GM21390 (cell line): Measurements from ENCODE around the gene NOC2L.

ENCODE experiments used
- ATAC-seq: cut with Tn5 transposase; IDR thresholded peaks from one replicate; pipeline ENCODE4 v1.9.1; 2021; ENCODE audit not compliant: unreplicated experiment

Gene NOC2L

DNA sequence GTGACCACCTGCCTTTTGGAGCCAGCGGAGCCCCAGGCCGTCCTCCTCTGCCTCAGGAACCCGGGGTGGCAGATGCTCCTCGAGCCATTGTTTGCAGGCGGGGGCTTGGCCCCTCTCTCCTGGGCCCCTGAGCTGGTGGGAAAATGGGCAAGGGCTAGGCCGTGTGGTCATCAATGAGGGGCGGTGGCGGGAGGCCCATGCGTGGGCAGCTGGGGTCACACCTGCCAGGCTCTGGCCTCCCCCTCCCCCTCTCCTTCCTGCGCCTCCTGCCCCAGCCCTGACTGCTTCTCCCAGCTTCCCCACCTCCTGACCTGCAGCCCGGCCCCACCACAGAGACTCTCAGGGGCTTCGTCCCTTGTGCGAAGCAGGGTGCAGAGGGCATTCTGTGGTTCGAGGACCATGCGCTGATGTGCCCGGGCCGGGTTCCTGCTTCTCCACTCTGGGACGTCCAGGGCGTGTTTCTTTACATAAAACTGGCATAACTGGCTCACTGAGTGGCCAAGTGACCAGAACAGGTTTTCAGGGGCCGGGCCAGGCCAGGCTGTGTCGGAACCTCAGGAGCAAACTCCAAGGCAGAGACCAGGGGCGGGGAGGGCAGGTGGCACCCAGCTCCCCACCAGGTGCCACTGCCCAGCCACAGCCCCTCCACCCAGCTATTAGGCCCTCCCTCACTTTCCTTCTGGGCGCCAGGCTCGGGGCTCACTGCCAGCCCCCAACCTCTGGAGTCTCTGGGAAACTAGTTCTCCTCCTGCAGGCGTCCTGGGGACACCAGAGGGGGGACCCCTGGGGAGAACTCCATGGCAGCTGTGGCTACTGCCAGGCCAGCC, 26.1 kb downstream of the NOC2L start:
- no peak for ATAC-seq

DNA sequence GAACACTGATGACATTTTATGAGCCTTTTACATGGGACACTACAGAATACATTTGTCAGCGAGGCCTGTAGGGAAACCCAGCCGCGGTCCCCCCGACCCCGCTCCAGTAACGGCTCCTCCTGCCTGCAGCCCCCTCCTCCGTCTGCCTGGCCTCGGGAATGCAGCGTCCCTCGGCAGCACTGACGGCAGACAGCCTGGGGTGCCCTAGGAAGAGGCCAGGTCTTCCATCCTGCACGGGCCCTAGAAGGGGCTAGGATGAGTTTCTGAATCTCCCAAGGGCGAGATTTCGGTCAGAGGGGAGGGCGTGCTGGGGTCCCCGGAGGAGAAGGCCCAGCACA, 26.9 kb downstream of the NOC2L start:
- ATAC-seq: no peak

GRCh38 chr1:931380-932172, 27.5 kb downstream of the NOC2L start:
- ATAC-seq: no peak

DNA sequence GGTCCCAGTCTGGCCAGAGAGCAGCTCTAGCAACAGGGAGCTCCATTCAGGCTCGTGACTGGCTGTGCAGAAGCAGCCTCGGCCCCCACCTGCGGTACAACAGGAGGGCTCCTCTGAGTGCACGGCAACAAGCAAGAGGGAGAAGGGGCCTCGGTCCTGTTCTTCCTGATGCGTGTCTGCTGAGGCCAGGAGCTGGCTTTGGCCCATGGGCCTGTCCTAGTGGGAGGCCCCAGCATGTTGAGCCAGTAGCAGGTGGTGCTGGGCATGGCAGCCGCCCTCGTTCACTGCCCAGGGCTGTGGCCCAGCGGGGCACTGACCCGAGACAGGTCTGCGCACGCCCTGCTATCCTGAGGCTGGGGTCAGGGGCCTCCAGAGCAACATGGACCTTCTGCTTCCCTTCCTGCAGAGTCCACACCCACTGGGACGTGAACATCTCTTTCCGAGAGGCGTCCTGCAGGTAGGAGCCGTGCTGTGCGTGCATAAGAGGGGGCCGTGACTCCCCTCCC, 28.4 kb downstream of the NOC2L start:
- ATAC-seq: no peak

- ATAC-seq: no peak
Measured at GRCh38 chr1:929712-930632, 29.1 kb downstream of the NOC2L start.

- ATAC-seq: no peak
Measured at GRCh38 chr1:928825-929661, 30.0 kb downstream of the NOC2L start.

- no peak for ATAC-seq
Measured at GRCh38 chr1:927748-928147, 31.3 kb downstream of the NOC2L start.

DNA sequence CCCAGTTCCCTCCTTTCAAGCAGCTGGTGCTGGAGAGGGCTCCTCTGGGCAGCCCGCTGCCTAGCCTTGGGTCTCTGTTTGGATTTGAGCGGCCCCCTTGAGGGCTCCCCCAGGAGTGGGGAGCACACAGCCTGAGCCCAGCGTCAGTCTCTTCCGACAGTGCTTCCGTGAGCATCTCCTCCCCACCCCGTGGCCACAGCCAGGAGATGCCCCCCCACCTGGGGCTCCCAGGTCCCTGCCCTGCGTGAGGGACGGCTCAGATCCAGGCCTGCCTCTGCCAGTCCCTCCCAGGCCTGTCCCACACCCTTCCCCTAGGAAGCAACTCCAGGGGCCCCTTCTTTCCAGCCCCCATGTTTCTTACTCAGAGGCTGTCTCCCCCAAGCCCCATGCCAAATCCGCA, 31.8 kb downstream of the NOC2L start:
- ATAC-seq: no peak

GRCh38 chr1:925561-926421, 33.3 kb downstream of the NOC2L start:
- no peak for ATAC-seq

DNA sequence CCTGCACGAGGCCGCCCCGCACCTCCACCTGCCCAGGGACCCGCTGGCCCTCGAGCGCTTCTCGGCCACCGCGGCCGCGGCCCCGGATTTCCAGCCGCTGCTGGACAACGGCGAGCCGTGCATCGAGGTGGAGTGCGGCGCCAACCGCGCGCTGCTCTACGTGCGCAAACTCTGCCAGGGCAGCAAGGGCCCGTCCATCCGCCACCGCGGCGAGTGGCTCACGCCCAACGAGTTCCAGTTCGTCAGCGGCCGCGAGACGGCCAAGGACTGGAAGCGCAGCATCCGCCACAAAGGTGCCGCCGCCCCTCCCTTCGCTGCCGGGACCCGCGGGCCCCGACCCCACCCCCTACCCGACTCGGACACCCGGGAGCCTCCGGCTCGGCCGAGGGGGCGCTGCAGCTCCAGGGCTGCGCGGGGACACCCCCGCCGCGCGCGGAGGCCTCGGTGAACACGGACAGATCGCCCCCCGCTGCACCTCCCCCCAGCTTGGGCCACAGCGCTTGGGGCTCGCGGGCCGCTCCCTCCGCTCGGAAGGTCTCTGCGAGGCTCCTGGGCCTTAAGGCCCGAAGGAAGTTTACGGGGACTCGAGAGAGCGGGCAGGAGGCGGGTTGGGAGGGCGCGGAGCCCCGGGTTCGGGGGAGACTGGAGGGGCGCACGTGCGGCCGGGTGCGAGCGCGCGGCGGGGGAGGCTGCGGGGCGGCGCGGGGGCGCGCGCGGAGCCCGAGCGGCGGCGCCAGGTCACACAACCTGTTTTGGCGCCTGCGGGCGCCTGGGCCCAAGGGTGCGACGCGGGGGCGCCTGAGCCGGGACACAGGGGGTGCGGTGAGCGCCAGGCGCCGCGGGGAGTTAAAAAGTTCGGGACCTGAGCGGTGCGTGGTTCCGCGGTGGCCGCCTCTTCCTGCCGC, 34.1 kb downstream of the NOC2L start:
- no peak for ATAC-seq

GRCh38 chr1:923991-924655, 34.9 kb downstream of the NOC2L start:
- ATAC-seq: no peak

DNA sequence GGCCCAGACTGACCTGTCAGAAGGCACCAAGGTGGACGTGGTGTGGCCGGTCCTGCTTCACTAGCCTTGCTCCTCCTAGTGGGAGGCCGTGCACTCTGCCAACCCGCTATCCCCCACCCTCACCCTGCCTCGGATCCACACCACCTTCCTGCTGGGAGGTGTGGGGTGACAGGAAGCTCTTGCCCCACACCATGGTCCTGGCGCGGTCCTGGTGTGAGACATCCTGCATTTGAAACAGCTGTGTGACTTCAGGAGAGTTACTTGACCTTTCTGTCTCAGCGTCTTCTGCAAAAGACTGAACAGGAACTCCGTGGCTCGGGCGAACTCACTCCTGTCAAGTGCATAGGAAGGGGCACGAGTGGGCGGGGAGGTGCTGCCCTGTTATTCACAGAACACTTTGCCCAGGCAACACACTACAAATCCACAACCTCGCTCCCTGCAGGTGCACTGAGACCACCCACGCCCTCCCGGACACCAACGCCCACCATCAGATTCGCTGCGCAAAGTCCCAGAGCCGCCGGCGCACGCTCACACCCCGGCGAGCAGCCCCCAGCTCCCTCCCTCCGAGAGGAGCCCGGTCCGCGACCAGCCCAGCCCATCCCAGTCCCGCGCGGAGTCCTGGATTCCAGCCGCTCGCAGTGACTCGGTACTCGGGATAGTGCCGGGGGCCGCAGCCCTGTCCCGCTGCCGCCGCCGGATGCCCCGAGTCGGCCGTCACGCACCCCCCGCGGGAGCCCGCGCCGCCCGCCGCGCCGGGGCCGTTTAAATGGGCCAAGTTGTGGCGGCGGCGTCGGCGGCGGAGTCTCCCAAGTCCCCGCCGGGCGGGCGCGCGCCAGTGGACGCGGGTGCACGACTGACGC, 35.7 kb downstream of the NOC2L start, which contains the start of gene SAMD11:
Gene SAMD11 (plus strand): TSS at position 793 of the 860 bp plus-strand sequence. CDS start 509 bp downstream, outside the sequence.
- no peak for ATAC-seq

DNA sequence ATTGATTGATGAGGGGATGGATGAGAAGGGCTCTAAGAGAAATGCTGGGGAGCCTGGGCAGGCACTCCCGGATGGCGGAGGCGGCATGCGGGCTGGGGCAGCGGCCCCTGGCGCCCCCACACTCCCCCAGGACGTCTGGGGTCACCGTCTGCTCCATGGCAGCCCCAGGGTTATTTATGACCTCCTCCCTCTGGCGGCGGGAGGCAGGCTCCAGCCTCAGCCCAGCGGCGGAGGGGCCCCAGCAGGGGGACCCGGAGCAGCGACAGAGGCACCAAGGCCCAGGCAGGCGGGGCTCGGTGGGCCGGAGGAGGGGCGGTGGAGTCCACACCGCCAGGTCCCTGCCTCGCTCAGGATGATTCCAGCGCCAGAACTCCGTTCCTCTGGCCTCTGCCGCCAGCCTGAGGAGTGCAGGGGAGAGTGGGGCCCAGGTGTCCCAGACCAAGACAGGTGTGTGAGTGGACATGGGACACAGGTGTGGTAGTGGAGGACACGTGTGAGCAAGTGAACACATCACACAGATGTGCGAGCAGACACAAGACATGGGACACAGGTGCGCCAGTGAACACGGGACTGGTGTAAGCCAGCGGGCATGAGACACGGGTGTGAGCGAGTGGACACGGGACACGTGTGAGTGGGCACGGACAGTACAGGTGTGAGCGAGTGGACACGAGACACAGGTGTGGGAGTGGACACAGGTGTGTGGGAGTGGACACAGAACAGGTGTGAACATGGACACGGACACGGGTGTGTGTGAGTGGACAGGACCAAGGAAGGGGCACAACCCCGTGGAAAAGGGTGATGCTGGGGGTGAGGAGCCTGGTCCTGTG, 37.8 kb downstream of the NOC2L start:
- ATAC-seq: no peak

GRCh38 chr1:920521-920920, 38.5 kb downstream of the NOC2L start:
- no peak for ATAC-seq

DNA sequence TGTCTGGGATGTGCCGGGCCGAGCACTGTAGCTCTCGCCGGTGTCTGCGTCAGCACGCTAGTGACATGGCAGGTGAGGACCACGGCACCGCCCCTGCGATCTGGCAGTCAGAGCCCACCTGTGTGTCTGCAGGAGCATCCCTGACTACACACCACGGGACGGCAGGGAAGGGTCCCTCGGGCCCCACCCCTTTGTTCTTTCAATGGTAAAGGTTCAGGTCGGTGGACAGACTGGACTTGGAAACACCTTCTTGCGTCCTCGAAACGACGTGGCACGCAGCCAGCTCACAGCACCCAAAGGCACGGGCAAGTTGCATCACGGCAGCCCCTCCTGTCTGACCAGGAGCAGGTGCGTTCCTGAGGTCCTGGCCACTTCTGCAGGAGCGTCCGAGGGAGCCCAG, 39.0 kb downstream of the NOC2L start:
- ATAC-seq: no peak
